Activated CD4-positive, alpha-beta T cell treated with anti-CD3 and anti-CD28 coated beads, Interleukin-2, Interleukin-4, amounts not matched to agents 100 ng/mL and 50 ng/mL, durations not matched to agents 16 hours and 8 hours (primary cell): ENCODE data around the gene TLE4.
A peak's percentile ranks its signal among the peaks of the same experiment; 100 is the strongest.

ENCODE experiments used
- DNase-seq: peaks from one replicate; pipeline ENCODE4 v3.0.0-alpha.2; 2020; ENCODE audit warnings: low spot score

TLE4 gene

DNA sequence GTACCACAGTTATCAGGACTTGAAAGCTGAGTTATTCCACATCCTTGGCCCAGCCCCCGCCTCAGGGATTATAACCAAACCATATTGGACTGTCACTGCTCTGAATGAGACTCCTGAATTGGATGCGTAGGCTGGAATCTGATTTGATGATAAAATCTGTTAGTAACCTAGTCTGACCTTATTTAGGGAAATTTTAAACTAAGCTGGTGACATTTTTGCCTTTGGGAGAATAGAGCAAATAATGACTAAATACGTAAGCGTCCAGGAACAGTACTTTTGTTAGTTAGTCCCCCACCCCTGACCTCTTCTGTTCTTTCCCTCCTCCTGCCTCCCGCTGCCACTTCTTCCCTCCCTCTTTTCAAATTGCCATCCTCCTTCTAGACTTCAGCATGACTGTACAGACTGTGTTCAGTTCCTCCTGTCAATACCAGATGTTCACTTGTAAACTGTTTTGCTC, 92.6 kb downstream of the TLE4 start:
- no peak for DNase-seq

- no peak for DNase-seq
These were observed 93.6 kb downstream of the TLE4 start for GRCh38 chr9:79665369-79665768.

- no peak for DNase-seq
These were observed 94.2 kb downstream of the TLE4 start for GRCh38 chr9:79665931-79666330.

DNA sequence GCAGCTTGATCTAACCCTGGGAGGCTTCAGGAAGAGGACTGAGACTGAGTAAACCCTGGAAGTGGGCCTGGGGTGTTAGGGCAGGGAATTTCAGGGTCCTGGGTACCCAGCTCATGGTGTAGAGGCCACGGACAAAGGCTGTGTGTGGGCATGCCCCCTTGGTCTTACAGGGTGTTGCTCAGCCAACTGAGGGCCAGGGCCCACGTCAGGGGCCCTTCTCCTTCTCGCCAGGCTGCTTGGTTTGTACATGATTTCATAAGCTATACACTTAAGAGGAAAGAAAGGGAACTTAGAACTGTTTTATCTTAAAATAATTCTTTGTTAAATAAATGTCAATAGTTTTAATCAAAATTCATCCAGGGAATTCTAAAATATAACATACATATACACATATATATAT, 95.4 kb downstream of the TLE4 start:
- DNase-seq = no peak

DNA sequence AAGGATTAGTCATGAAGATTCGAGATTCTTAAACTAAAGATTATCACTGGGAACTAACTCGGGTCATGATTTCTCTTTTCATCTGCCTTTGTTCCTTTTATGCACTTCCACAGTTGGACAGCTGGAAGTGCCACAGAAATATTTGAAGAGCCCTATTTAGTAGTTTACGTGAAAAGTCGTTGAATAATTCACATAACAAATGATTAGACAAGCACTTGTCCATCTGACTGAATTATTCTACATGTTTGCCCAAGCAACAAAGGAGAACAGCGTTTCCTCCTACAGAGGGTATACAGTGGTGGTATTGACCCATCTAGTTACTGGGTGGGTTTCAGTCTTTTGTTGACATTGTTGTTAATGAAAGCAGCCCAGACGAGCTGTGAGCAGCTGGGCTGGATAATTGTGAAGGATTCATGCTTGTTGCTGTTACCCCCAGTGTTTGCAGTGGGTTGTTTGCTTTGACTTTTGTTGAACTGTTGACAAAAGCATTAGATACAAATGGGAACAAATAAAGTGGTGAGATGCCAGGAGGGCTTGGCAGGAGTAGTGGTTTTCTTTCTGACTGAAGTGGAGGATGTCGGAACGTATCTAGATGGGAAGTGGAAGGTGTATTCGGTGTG, 96.2 kb downstream of the TLE4 start:
- DNase-seq = no peak

DNA sequence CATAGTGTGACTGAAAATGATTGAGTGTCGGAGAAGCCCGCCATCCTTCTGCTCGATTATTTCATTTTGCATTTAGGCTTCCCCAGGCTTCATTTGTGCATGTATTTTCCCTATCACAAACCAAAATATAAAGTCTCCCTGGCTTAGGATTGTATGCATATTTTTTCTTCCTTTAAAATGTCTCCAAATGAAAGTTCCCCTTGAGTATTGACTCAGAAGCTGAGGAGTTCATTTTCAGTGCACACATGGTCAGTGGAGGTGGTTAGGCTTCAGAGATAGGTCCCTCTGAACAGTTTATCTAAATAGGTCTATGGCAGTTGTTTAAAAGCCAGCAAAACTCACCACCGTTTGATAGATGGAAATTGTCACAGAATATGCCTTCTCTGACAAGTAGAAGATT, 97.2 kb downstream of the TLE4 start:
- DNase-seq = no peak

GRCh38 chr9:79670269-79670961, 98.7 kb downstream of the TLE4 start:
- DNase-seq = no peak

GRCh38 chr9:79671558-79671957, 99.8 kb downstream of the TLE4 start:
- DNase-seq = no peak

DNA sequence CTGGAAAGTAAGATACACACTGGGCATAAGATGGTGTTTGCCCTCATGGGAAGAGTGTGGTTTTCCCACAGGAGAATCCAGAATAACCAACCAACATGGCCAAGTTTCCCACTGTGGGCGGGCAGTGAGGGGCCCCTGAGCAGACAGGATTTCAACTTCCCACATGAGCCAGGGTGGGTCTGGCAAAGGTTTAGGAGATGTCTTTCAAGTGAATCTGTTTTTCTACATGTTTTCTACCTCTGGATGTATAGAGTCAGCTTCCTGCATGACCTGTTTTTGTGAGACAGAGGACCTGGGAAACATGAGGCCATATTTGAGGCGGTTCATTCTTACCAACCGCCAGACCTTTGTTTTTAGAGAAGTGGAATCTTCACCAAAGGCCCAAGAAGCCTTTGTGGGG, 100.5 kb downstream of the TLE4 start:
- no peak for DNase-seq

DNA sequence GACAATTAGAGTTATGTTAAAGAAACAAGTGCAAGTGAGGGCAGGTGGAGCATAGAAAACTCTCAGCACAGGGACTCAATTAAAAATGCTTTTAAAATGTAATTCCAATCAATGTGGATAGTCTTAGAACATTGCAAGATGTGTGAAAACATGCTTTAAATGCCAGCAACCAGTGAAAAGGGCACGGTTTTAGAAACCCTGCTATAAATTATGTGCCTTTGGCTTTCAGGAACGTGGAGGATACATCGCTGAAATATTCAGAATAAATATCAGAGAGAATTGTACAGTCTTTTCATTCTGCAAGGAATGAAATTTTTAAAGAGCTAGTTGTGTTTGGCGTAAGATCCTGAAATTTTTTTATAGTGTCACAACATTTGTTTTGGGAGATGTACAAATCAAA, 101.1 kb downstream of the TLE4 start:
- no peak for DNase-seq

- no peak for DNase-seq
These were observed 101.8 kb downstream of the TLE4 start for GRCh38 chr9:79673614-79674013.

DNA sequence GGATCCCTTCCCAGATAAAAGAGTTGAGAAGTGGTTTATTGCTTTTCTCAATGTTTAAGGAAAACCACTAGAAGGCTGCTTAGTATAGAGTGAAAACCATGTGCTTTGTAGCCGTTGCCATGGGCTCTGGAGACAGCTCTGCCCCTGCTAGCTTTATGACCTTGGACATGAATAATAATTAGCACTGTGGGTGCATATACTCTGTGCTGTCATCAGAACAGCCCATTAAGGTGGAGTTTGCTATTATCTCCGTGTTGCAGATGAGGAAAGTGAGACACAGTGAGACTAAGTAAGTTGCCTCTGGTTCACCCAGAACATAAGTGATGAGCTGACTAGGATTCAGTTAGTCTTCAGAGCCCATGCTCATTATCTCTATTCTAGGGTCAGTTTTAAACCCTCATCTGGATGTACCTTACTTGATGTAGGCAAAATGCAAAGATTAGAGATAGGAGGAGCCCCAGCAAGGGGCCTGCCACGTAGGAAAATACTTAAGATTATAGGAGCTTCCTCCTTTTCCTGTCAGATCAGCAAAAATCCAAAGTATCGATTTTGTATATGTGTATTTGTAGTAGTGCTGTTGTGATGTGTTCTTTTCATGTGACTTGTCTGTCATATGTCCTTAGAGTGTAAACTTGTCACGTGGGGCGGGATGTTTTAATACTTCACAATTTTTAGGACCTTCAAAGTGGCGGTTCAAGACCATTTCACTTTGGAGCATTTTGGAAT, 102.5 kb downstream of the TLE4 start:
- no peak for DNase-seq

DNA sequence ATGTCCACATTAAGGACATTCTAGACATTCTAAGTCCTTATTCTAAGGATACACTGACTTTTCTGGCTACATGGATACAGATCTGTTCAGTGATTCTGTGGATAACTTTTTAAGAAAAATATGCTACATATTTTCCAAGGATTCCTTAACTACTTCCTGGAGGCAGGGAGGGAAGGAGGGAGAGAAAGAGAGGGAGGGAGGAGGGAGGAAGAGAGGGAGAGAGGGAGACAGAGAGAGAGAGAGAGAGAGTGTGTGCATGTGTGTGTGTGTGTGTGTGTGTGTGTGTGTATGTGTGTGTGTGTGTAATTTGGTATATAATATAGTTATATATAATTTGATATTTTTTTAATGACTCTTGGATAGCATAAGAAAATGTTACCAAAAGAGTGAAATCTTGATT, 109.8 kb downstream of the TLE4 start:
- DNase-seq = no peak

DNA sequence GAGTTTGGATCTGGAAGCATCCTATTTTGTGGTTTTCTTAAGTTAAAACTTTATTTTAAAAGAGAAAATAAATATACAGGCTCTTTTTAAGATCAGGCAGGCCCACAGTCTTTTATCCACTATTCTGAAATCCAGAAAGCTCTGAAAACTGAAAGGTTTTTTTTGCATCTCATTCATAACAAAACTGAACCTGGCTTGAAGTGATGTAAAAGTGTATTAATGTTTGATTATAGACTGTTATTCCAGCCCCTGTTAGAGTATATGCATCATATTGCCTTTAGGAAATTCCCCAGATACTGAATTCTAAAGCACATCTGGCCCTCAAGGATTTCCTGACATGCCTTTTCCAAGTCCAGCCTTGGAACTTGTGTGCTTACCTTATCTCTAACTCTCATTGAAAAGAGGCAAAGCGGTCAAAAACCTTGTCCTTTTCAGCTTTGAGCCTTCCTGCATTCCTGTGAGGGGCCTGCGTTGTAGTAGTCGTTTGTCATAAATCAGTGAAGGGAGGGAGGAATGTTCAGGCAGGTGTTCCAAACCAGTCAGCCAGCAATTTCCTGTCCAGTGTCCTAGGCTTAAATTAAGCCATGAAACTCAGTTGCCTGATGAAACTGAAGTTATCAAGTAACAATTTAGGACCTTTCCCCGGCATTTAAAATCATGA, 110.4 kb downstream of the TLE4 start:
- no peak for DNase-seq

- DNase-seq = no peak
These were observed 112.3 kb downstream of the TLE4 start for GRCh38 chr9:79684059-79684458.

GRCh38 chr9:79684711-79685575, 113.2 kb downstream of the TLE4 start:
- no peak for DNase-seq

DNA sequence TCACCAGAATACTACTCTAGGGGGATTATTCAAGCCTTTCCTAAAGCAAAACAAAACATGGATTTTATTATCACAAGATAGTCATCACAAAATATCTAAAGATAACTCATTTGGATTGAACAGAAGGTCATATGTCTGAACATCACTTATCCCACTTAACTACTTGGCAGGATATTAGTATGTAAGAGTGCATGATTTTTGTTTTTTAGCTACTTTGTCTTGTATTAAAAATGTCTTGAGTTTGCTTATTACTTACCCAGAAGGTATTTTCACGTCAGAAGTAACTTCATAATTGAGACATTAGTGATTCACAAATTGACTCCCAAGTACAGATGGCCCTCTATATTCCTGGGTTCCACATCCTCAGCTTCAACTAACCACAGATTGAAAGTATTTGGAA, 113.8 kb downstream of the TLE4 start:
- DNase-seq = no peak

GRCh38 chr9:79686381-79687130, 114.8 kb downstream of the TLE4 start:
- no peak for DNase-seq

GRCh38 chr9:79687131-79687447, 115.3 kb downstream of the TLE4 start:
- DNase-seq = peak; percentile 30

DNA sequence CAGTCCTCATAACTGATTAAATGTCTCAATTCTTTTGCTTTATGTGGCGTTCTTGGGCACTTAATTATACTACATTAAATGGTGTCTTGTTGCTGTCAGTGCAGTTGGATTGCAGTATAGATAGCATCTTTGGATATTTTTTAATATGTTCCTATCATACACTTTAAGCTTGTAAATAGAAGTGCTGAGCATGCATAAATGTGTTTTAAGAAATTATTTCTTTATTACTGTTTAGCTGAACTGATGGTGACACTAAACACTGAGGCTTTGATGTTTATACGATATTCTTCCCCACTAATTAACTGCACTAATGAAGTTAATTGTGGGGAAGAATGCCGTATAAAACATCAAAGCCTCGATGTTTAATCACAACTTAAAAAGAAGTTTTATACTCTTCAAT, 116.6 kb downstream of the TLE4 start:
- DNase-seq = no peak

GRCh38 chr9:79689576-79689975, 117.8 kb downstream of the TLE4 start:
- no peak for DNase-seq
